Ectodermal cell (in vitro differentiated cells): ENCODE measurements around the gene CPSF3.

Experiments used
- H3K27ac ChIP-seq: 2 replicates; pipeline ENCODE4 v1.7.0; 2013; ENCODE audit warnings: mild to moderate bottlenecking, low read depth, low read length; ENCODE audit not compliant: insufficient read depth, poor library complexity, severe bottlenecking
- H3K27me3 ChIP-seq: 2 replicates; pipeline ENCODE4 v1.7.0; 2013; ENCODE audit warnings: mild to moderate bottlenecking, low read length; ENCODE audit not compliant: insufficient read depth, control insufficient read depth, poor library complexity, severe bottlenecking
- H3K36me3 ChIP-seq: one replicate; pipeline ENCODE4 v1.7.0; 2013; ENCODE audit warnings: low read length; ENCODE audit not compliant: control insufficient read depth, insufficient read depth
- H3K4me1 ChIP-seq: one replicate; pipeline ENCODE4 v1.7.0; 2013; ENCODE audit warnings: low read length; ENCODE audit not compliant: control insufficient read depth, insufficient read depth
- H3K4me3 ChIP-seq: 2 replicates; pipeline ENCODE4 v1.7.0; 2013; ENCODE audit warnings: low read depth, low read length, control low read depth; ENCODE audit not compliant: insufficient read depth
- H3K9me3 ChIP-seq: 2 replicates; pipeline ENCODE4 v1.7.0; 2013; ENCODE audit warnings: mild to moderate bottlenecking, low read length, moderate library complexity; ENCODE audit not compliant: control insufficient read depth
- WGBS, 2 experiments: methylation state at CpG; one replicate each; pipeline ENCODE4 v1.1.7; 2013; ENCODE audit warnings: missing lambda C conversion rate in 2 of 2; 5-methylcytosine and 5-hydroxymethylcytosine counted together

CPSF3 gene

GRCh38 chr2:9480157-9480556 is 56.7 kb downstream of the CPSF3 start:
- WGBS, 2 experiments: 95% methylated on average over 4 of the region's 4 CpGs
- no peak overlapping the region for H3K4me3 ChIP-seq
- no peaks in the 10 kb centered on the region for H3K9me3 ChIP-seq

DNA sequence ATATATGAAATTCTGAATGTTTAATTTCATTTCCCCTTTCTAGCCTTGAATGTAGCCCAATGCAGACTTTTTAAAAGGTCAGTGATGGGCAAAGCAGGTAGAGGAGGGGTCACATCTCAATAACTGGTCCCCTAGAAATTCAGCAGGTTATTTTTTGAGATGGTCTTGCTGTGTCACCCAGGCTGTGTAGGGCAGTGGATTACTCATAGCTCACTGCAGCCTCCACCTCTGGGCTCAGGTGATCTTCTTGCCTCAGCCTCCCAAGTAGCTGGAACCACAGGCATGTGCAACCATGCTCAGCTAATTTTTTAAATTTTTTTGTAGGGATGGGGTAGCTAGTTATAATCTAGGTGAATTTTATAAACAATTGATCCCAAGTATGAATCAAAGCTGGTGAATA is 59.7 kb downstream of the CPSF3 start:
- no peak overlapping the region for H3K27ac ChIP-seq
- no peaks in the 10 kb centered on the region for H3K4me1 ChIP-seq
- no peak overlapping the region for H3K4me3 ChIP-seq
- no peaks in the 10 kb centered on the region for H3K9me3 ChIP-seq
- peaks cover 14% of the 10 kb centered on the region for H3K36me3 ChIP-seq
- H3K27me3 ChIP-seq: no peaks in the 10 kb centered on the region

More at GRCh38 chr2:9480157-9480556, 56.7 kb downstream of the CPSF3 start:
- Histone ChIP-seq H3K4me1 (no peaks in the 10 kb centered on the region), H3K27me3 (peaks cover 2% of the 10 kb centered on the region), H3K36me3 (no peaks in the 10 kb centered on the region), H3K27ac (no peak overlapping the region)

- no peaks in the 10 kb centered on the region for H3K27me3 ChIP-seq
- H3K4me3 ChIP-seq: no peak overlapping the region
- 96 to 97% methylated on average over 5 of the region's 5 CpGs for WGBS, 2 experiments
- no peak overlapping the region for H3K27ac ChIP-seq
- H3K9me3 ChIP-seq: no peaks in the 10 kb centered on the region
- peaks cover 14% of the 10 kb centered on the region for H3K36me3 ChIP-seq
- H3K4me1 ChIP-seq: no peaks in the 10 kb centered on the region
Measured at GRCh38 chr2:9484533-9484932, 61.1 kb downstream of the CPSF3 start.

GRCh38 chr2:9488583-9489547 is 65.4 kb downstream of the CPSF3 start:
- Histone ChIP-seq H3K4me3 (no peak overlapping the region), H3K27ac (no peak overlapping the region), H3K9me3 (no peaks in the 10 kb centered on the region), H3K4me1 (no peaks in the 10 kb centered on the region), H3K27me3 (no peaks in the 10 kb centered on the region), H3K36me3 (peaks cover 37% of the 10 kb centered on the region)
- WGBS, 2 experiments: 83 to 100% methylated on average over 1 of the region's 1 CpG

- H3K36me3 ChIP-seq: peaks cover 44% of the 10 kb centered on the region
Measured at GRCh38 chr2:9490789-9491188, 67.3 kb downstream of the CPSF3 start.

GRCh38 chr2:9492927-9493326 is 69.5 kb downstream of the CPSF3 start:
- H3K36me3 ChIP-seq: peaks cover 40% of the 10 kb centered on the region
- H3K4me1 ChIP-seq: no peaks in the 10 kb centered on the region
- no peaks in the 10 kb centered on the region for H3K27me3 ChIP-seq
- no peak overlapping the region for H3K4me3 ChIP-seq
- WGBS, 2 experiments: 95 to 98% methylated on average over 2 of the region's 2 CpGs
- H3K9me3 ChIP-seq: no peaks in the 10 kb centered on the region
- H3K27ac ChIP-seq: no peak overlapping the region

More at GRCh38 chr2:9490789-9491188, 67.3 kb downstream of the CPSF3 start:
- Histone ChIP-seq H3K4me1 (no peaks in the 10 kb centered on the region), H3K9me3 (no peaks in the 10 kb centered on the region), H3K27me3 (no peaks in the 10 kb centered on the region), H3K4me3 (no peak overlapping the region), H3K27ac (no peak overlapping the region)
- 95 to 96% methylated on average over 2 of the region's 2 CpGs for WGBS, 2 experiments

DNA sequence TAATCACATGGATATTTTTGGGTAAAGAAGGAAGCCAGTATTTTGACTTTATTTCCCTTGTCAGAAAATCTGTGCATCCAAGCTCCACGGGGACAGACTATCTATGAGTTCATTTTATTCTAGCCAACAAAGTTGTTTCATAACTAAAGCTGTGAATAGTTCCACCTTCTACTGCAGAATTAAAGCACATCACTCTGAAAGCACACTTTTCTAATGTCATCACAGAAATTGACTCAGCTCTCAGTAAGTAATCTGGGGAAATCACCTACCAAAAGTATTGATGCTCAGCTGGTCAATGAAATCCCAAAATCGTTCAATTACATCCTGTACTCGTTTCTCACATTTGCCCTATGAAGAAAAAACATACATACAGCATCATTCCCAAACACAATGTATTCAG is 70.0 kb downstream of the CPSF3 start:
- Histone ChIP-seq H3K4me1 (no peaks in the 10 kb centered on the region), H3K4me3 (no peak overlapping the region), H3K36me3 (peaks cover 43% of the 10 kb centered on the region), H3K27me3 (no peaks in the 10 kb centered on the region), H3K27ac (no peak overlapping the region), H3K9me3 (no peaks in the 10 kb centered on the region)
- WGBS, 2 experiments: 85 to 87% methylated on average over 3 of the region's 3 CpGs

GRCh38 chr2:9494081-9494480 is 70.6 kb downstream of the CPSF3 start:
- Histone ChIP-seq H3K9me3 (no peaks in the 10 kb centered on the region), H3K27ac (no peak overlapping the region), H3K4me1 (no peaks in the 10 kb centered on the region), H3K27me3 (no peaks in the 10 kb centered on the region), H3K4me3 (no peak overlapping the region), H3K36me3 (peaks cover 49% of the 10 kb centered on the region)
- WGBS, 2 experiments: 91 to 97% methylated on average over 1 of the region's 1 CpG

GRCh38 chr2:9497017-9497416 is 73.6 kb downstream of the CPSF3 start:
- Histone ChIP-seq H3K27ac (no peak overlapping the region), H3K36me3 (peaks cover 54% of the 10 kb centered on the region), H3K27me3 (no peaks in the 10 kb centered on the region), H3K9me3 (no peaks in the 10 kb centered on the region), H3K4me1 (no peaks in the 10 kb centered on the region), H3K4me3 (no peak overlapping the region)
- 91 to 96% methylated on average over 4 of the region's 4 CpGs for WGBS, 2 experiments

- Histone ChIP-seq H3K27me3 (no peaks in the 10 kb centered on the region), H3K4me1 (no peaks in the 10 kb centered on the region), H3K9me3 (no peaks in the 10 kb centered on the region), H3K36me3 (peaks cover 52% of the 10 kb centered on the region), H3K4me3 (no peak overlapping the region), H3K27ac (no peak overlapping the region)
- 96 to 97% methylated on average over 1 of the region's 1 CpG for WGBS, 2 experiments
Measured at GRCh38 chr2:9498210-9498609, 74.8 kb downstream of the CPSF3 start.
